ENCODE measurements around the gene FKBP9. TPM values are rescaled to one million over a fixed set of nuclear protein-coding genes. Genes with fewer than 3 reads are reported as not detected.

The FKBP9 gene
- total RNA-seq, 1 donor from 2014 or later, result 157 TPM

GRCh38 chr7:33054261-33054964 is 97.2 kb downstream of the FKBP9 start:
- Histone ChIP-seq H3K4me1 (ENCODE audit: insufficient read depth, low read length) (no peaks in the 10 kb centered on the region), H4K20me1 (ENCODE audit: insufficient read depth, low read length) (peaks cover 19% of the 10 kb centered on the region), H3K27ac (ENCODE audit: low read depth, low read length) (no peak overlapping the region), H3K4me2 (ENCODE audit: low read length) (no peak overlapping the region), H3K9ac (ENCODE audit: low read length) (no peak overlapping the region), H3K79me2 (ENCODE audit: insufficient read depth, low read length) (peaks cover 93% of the 10 kb centered on the region), H3K27me3 (ENCODE audit: insufficient read depth, low read length) (no peaks in the 10 kb centered on the region), H3K4me3 (ENCODE audit: insufficient read depth, low read depth, low read length) (no peak overlapping the region), H3K9me3 (ENCODE audit: insufficient read depth, low read depth, low read length) (no peaks in the 10 kb centered on the region), H3K36me3 (ENCODE audit: insufficient read depth, low read length) (no peaks in the 10 kb centered on the region), H2AFZ (ENCODE audit: low read depth, low read length) (no peak overlapping the region)
- FAIRE-seq, result no peak
- H3K4me3 Mint-ChIP-seq (ENCODE audit: unreplicated experiment), result no peak overlapping the region
- no peaks in the 10 kb centered on the region for H3K9me3 Mint-ChIP-seq (ENCODE audit: unreplicated experiment)
- no peaks in the 10 kb centered on the region for H3K36me3 Mint-ChIP-seq (ENCODE audit: low read depth, unreplicated experiment)
- no peak overlapping the region for H3K27ac Mint-ChIP-seq (ENCODE audit: unreplicated experiment)
- DNase-seq (ENCODE audit: low read depth), result peak; percentile 28
- TF ChIP-seq CTCF (IDR thresholded peaks at IDR 0.05; ENCODE audit: insufficient read depth, low read depth, low read length) (no peak), EZH2 (IDR thresholded peaks at IDR 0.05; ENCODE audit: insufficient read depth, low read length) (no peak)
- H3K27me3 Mint-ChIP-seq (ENCODE audit: low read depth, unreplicated experiment), result no peaks in the 10 kb centered on the region
- no peaks in the 10 kb centered on the region for H3K4me1 Mint-ChIP-seq (ENCODE audit: low read depth, unreplicated experiment)

GRCh38 chr7:33055158-33055557 is 97.9 kb downstream of the FKBP9 start:
- Mint-ChIP-seq H3K4me3 (ENCODE audit: unreplicated experiment) (no peak overlapping the region), H3K9me3 (ENCODE audit: unreplicated experiment) (no peaks in the 10 kb centered on the region), H3K27me3 (ENCODE audit: low read depth, unreplicated experiment) (no peaks in the 10 kb centered on the region), H3K36me3 (ENCODE audit: low read depth, unreplicated experiment) (no peaks in the 10 kb centered on the region), H3K4me1 (ENCODE audit: low read depth, unreplicated experiment) (no peaks in the 10 kb centered on the region), H3K27ac (ENCODE audit: unreplicated experiment) (no peak overlapping the region)
- DNase-seq (ENCODE audit: low read depth) (no peak), FAIRE-seq (no peak)
- Histone ChIP-seq H3K9me3 (ENCODE audit: insufficient read depth, low read depth, low read length) (no peaks in the 10 kb centered on the region), H3K27ac (ENCODE audit: low read depth, low read length) (no peak overlapping the region), H3K4me1 (ENCODE audit: insufficient read depth, low read length) (no peaks in the 10 kb centered on the region), H3K4me3 (ENCODE audit: insufficient read depth, low read depth, low read length) (no peak overlapping the region), H4K20me1 (ENCODE audit: insufficient read depth, low read length) (peaks cover 23% of the 10 kb centered on the region), H3K9ac (ENCODE audit: low read length) (no peak overlapping the region), H3K27me3 (ENCODE audit: insufficient read depth, low read length) (no peaks in the 10 kb centered on the region), H2AFZ (ENCODE audit: low read depth, low read length) (no peak overlapping the region), H3K79me2 (ENCODE audit: insufficient read depth, low read length) (peaks cover 94% of the 10 kb centered on the region), H3K36me3 (ENCODE audit: insufficient read depth, low read length) (no peaks in the 10 kb centered on the region), H3K4me2 (ENCODE audit: low read length) (no peak overlapping the region)
- TF ChIP-seq CTCF (IDR thresholded peaks at IDR 0.05; ENCODE audit: insufficient read depth, low read depth, low read length), result no peak
- TF ChIP-seq EZH2 (IDR thresholded peaks at IDR 0.05; ENCODE audit: insufficient read depth, low read length), result no peak

Other genes starting within 250 kb of the FKBP9 start
- gene KBTBD2, start 65.7 kb upstream of the FKBP9 start, total RNA-seq, result 26.2 and 26.9 TPM in 2 replicates
- 21.9 and 24.1 TPM in 2 replicates for gene NT5C3A, start 105.3 kb downstream of the FKBP9 start, total RNA-seq
- gene RP9, start 152.0 kb downstream of the FKBP9 start, total RNA-seq, result 16.5 and 17.8 TPM in 2 replicates
- gene BBS9, start 172.1 kb downstream of the FKBP9 start, total RNA-seq, result 25.1 and 25.3 TPM in 2 replicates

Measured in astrocyte (in vitro differentiated cells and primary cell).